NCI-H2196 (cell line): Measurements from ENCODE around the gene ADIPOR2.
"Not testable (repeated sequence)": the region's sequence is repeated elsewhere in the genome, so short reads cannot be mapped to it uniquely, and the experiment has no call there.

Experiments used
- DNase-seq: peaks from one replicate; lab custom pipeline; 2025; ENCODE audit not compliant: unreplicated experiment; lab: John Stamatoyannopoulos, UW

ADIPOR2 gene

GRCh38 chr12:1811281-1811947, 120.5 kb downstream of the ADIPOR2 start:
- DNase-seq, result no peak

GRCh38 chr12:1811948-1812291, 121.0 kb downstream of the ADIPOR2 start:
- DNase-seq, result no peak

DNA sequence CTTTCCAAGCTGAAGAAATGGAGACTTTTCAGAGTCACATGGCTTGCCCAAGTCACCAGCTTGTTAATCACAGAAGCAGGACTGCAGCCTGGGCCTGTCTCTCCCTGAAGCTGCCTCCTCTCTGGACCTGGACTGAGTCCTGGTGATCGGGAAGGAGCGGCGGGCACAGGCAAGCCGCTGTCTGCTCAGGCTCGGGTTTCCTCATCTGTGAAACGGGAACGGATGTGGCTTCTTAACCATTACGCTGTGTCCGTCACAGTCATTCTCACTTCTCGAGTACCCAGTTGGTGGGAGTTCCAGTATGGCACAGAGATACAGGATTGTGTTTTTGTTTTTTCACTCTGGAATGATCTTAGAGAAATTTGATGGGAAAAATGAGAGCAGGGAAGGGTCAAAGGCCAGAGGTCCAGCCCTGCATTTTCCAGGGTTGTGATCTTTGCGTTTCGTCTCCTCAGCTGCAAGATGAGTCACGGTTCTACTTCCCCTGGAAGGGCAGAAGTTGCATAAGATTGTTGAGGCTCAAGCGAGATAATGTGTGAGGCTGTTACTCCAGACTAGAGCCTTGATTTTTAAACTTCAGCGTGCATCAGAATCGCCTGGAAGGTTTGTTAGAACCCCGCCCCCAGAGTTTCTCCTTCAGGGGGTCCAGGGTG, 121.9 kb downstream of the ADIPOR2 start:
- DNase-seq, result no peak

- no peak for DNase-seq
These were observed 123.4 kb downstream of the ADIPOR2 start for GRCh38 chr12:1814266-1814665.

- DNase-seq, result no peak
These were observed 124.2 kb downstream of the ADIPOR2 start for GRCh38 chr12:1815108-1815507.

GRCh38 chr12:1815814-1816729, 125.2 kb downstream of the ADIPOR2 start:
- no peak for DNase-seq

- DNase-seq, result no peak
These were observed 126.0 kb downstream of the ADIPOR2 start for GRCh38 chr12:1816730-1817348.

DNA sequence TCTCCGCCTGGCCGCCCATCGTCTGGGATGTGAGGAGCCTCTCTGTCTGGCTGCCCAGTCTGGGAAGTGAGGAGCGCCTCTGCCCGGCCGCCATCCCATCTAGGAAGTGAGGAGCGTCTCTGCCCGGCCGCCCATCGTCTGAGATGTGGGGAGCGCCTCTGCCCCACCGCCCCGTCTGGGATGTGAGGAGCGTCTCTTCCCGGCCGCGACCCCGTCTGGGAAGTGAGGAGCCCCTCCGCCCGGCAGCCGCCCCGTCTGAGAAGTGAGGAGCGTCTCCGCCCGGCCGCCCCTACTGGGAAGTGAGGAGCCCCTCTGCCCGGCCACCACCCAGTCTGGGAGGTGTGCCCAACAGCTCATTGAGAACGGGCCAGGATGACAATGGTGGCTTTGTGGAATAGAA, 127.1 kb downstream of the ADIPOR2 start:
- not testable (repeated sequence) for DNase-seq

DNA sequence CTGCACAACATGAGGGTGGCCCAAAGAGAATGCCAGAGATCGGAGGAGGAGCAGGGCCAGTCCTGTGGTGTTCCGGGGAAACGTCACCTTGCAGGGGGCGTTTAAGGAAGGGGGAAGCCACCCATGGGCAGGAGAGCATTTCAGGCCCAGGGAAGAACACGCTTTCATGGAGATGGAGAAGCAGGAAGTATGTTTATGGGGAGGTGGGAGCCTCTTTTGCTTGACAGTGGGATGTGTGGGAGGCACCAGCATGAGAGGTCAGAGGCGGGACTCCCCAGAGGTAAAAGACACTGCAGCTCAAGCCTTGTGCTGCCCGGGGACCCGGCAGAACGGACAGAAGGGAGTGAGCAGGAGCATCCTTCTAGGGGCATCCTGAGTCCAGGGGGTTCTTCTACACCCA, 128.2 kb downstream of the ADIPOR2 start:
- no peak for DNase-seq

- DNase-seq, result no peak
These were observed 128.7 kb downstream of the ADIPOR2 start for GRCh38 chr12:1819571-1819970.

GRCh38 chr12:1820191-1820895, 129.5 kb downstream of the ADIPOR2 start, which contains the start of gene LRTM2:
LRTM2 (plus strand) TSS chr12:1820565; CDS start chr12:1828149, 7,584 bp downstream.
- DNase-seq, result no peak

DNA sequence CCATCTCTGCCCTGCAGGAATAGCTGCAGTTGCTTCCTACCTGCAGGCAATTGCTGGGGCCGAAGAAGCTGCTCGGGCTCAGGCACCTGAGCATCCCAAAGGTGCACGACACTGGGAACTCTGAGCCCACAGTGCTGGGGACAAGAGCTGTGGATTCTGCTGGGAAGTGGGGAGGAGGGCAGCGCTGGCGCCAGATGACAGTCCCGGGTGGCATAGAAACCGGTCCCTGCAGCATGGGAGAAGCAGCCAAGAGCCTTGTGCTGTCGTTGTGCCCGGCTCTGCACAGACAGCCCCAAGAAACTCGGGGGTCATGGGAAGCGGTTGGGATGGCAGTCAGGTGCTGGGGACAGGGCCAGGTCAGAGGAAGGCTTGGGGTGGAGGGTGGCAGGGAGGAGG, 130.0 kb downstream of the ADIPOR2 start:
- no peak for DNase-seq

DNA sequence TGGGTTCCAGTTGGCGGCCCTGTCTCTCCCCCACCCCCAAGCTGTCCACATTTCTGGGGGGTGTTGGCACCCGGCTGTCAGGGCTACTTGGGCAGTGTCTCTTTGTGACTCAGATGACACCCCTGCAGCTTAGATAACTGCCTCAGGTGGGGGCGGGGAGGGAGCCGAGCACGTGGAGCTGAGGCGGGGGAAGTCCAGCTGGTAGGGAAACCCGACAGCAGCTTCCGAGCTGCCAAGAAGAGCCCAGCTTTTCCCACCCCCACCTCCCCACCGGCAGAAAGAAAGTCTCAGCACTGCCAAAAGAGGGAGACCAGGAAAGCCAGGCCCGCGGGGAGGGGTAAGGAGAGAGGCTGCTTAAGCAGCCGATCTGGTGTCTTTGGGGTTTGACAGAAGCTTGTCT, 130.9 kb downstream of the ADIPOR2 start:
- DNase-seq, result no peak

DNA sequence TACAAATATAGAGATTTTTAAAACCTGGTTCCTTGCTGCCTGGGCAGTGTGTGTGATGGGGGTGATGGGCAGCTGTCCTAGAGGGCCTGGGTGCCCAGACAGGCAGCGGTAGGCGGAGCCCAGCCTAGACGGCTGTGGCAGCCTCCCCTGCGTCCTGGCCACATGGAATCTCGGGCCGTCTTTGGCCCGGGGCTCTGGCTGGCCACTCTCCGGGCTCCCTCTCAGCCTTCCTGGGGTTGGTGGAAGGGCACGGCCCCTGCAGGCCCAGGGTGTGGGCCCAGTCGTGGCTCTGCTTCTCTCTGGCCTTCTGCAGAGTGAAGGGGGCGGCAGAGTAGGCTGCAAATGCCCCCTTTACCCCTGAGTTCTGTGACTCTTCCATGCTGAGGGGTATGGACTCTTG, 131.8 kb downstream of the ADIPOR2 start:
- no peak for DNase-seq

DNA sequence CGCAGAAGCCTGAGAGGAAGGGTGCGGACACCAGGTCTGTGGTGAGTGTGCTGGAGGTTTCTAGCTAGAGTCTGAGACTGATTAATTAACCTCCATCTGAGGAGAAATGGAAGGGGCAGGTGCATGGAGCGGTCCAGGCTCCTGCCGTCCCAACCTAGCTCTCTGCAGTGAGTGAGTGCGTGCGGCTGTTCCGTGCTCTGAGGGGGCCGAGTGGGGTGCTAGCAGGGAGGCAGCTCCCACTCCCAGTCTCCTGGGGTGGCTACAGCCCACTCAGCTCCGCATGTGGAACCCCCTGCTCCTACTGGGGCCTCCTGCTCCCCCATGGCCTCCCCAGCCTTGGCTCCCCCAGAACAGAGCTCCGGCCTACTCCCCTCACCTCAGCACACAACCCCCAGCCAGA, 132.4 kb downstream of the ADIPOR2 start:
- DNase-seq, result no peak

DNA sequence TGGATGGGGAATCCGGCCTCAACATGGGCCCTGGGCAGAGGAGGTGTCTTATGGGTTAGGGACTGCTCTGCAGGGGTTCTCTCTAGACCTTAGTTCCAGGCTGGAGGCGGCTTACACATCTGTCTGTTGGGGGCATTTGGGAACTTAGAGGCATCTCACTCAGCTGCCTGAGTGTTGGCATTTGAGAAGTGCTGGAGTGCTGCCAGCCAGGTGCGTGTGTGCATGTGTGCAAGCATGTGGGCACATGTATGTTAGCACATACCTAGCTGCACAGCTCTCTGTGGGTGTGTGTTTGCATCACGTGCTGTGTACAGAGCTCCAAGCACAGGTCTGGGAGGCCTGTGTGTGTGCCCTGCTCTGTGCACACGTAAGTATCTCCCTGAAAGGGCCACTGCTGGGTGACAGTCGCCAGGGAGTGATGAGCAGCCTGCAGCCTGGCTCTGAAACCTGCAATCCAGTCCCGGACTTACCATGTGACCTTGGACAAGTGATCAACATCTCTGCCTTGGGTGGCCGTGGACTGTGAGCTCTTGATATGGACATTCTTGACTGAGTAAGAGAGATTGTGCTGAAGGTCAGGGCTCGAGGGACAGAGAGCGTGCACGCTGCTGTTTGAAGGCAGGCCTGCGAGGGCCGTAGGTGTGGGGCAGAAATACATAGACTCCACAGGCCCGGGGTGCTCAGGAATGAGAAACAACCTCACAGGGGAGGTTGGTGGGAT, 134.7 kb downstream of the ADIPOR2 start:
- no peak for DNase-seq

DNA sequence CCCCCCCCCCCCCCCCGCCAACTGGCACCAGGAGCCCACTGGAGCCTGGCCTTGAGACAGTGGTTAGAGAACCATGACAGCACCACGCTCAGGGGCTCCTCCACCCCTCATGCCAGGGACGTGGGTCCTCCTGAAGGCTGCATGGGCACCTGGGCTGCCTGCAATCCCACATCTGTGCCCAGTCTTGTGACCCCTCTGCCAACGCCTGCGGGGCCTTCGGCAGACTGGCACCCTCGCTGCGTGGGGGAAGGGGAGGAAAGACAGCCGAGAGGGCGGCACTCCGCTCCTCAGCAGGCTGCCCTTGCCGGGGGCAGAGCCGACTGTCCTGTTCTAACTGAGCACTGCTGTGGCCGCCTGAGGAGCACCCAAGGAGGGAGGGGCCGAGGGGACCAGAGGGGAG, 135.5 kb downstream of the ADIPOR2 start:
- no peak for DNase-seq

DNA sequence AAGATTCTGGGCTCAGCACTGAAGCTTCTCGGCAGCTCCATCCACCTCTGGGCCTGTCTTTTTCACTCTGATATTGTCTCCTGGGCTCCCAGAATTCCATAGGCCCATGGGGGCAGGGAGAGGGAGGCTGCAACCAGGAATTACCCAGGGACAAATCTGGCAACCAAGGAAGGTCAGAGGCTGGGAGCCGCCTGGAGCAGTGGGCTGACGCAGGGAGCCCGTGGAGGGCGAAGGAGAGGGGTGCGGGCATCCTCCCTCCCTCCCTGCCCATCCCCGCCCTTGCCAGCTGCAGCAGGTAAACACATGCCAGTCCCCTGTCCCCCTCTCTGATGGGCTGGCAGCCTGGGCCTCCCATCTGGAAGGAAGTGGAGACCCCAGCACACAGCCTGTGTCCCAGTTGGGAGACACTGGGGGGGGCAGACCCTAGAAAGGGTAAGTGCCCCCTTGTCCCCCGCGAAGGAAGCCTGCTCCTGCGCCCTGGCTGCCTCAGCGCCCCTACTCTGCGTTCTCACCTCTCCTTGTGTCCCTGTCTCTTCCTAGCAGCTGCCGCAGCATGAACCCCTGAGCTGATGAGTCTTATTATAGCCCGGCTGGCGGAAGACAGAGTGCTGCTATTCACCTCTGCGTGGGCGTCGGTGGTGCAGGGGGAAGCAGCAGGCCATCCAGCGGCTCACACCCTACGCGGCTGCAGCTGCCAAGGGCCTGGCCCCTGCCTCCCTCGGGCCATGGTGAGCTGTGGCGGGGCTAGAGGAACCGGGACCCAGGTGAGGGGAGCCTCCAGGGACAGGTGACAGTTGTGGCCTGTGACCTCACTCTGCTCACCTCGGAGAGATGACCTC, 136.2 kb downstream of the ADIPOR2 start:
- no peak for DNase-seq
